NCI-H446 treated with DMSO at 0.1 percent for 48 hours (cell line): ENCODE measurements around the gene ZNF691.
"Not testable (repeated sequence)": the region's sequence is repeated elsewhere in the genome, so short reads cannot be mapped to it uniquely, and the experiment has no call there.

ENCODE experiments used
- DNase-seq: peaks from one replicate; lab custom pipeline; 2025; lab: John Stamatoyannopoulos, UW

Gene ZNF691

GRCh38 chr1:42859366-42859765, 13.0 kb downstream of the ZNF691 start:
- DNase-seq = not testable (repeated sequence)

GRCh38 chr1:42860339-42861013, 14.1 kb downstream of the ZNF691 start:
- no peak for DNase-seq

- no peak for DNase-seq
Measured at GRCh38 chr1:42861014-42861399, 14.6 kb downstream of the ZNF691 start.

DNA sequence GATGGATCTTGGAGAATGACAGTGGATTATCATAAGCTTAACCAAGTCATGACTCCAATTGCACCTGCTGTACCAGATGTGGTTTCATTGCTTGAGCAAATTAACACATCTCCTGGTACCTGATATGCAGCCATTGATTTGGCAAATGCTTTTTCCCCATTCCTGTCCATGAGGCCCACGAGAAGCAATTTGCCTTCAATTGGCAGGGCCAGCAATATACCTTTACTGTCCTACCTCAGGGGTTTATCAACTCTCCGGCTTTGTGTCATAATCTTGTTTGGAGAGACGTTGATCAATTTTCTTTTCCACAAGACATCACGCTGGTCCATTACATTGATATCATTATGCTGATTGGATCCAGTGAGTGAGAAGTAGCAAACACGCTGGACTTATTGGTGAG, 20.1 kb downstream of the ZNF691 start:
- no peak for DNase-seq

DNA sequence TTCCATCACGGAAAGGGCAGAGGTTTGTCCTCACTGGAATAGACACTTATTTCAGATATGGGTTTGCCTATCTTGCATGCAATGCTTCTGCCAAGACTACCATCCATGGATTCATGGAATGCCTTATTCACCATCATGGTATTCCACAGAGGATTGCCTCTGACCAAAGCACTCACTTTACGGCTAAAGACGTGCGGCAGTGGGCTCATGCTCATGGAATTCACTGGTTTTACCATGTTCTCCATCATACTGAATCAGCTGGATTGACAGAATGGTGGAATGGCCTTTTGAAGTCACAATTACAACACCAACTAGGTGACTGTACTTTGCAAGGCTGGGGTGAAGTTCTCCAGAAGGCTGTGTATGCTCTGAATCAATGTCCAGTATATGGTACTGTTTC, 22.1 kb downstream of the ZNF691 start:
- DNase-seq = not testable (repeated sequence)

GRCh38 chr1:42869254-42869653, 22.8 kb downstream of the ZNF691 start:
- DNase-seq = not testable (repeated sequence)

DNA sequence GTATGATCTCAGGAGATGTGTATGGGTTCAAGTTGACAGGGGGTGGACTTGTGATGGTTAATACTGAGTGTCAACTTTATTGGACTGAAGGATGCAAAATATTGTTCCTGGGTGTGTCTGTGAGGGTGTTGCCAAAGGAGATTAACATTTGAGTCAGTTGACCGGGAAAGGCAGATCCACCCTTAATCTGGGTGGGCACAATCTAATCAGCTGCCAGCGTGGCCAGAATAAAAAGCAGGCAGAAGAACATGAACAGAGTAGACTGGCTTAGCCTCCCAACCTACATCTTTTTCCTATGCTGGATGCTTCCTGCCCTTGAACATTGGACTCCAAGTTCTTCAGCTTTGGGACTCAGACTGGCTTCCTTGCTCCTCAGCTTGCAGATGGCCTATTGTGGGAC, 23.3 kb downstream of the ZNF691 start:
- not testable (repeated sequence) for DNase-seq

DNA sequence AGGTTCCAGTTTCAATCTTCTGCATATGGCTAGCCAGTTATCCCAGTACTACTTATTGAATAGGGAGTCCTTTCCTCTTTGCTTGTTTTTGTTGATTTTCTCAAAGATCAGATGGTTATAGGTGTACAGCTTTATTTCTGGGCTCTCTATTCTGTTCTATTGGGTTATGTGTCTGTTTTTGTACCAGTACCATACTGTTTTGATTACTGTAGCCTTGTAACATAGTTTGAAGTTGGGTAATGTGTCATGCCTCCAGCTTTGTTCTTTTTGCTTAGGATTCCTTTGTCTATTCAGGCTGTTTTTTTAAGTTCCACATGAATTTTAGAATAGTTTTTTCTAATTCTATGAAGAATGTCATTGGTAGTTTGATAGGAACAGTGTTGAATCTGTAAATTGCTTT, 26.7 kb downstream of the ZNF691 start:
- DNase-seq = not testable (repeated sequence)

- DNase-seq = no peak
Measured at GRCh38 chr1:42873670-42874069, 27.3 kb downstream of the ZNF691 start.

DNA sequence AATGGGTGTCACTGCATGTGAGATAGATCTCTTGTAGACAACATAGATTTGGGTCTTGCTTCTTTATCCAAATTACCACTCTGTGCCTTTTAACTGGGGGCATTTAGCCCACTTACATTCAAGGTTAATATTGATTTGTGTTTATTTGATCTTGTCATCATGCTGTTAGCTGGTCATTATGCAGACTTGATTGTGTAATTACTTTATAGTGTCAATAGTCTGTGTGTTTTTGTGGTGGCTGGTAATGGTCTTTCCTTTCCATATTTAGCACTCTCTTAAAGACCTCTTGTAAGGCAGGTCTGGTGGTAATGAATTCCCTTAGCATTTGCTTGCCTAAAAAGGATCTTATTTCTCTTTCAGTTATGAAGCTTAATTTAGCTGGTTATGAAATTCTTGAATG, 29.6 kb downstream of the ZNF691 start:
- no peak for DNase-seq

DNA sequence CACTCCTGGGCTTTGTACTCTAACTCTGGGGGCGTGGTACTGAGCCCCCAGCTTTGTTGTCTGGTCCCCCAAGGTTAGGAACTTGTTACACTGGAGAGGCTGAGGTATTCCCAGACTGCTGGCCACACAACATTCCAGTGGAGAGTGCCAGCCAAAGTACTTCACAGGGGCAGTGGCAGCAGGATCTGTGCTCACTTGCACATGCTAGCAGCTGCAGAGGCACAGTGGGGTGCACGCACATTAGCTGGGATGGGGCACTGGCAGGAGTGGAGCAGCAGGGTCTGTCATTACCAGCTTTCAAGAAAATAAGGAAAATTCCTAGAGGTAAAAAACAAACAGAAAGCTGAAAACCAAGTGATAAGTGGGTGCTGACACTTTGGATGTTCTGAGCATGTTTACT, 31.0 kb downstream of the ZNF691 start:
- no peak for DNase-seq

- no peak for DNase-seq
Measured at GRCh38 chr1:42880384-42880783, 34.0 kb downstream of the ZNF691 start.

GRCh38 chr1:42886046-42886739, 39.8 kb downstream of the ZNF691 start:
- DNase-seq = no peak

DNA sequence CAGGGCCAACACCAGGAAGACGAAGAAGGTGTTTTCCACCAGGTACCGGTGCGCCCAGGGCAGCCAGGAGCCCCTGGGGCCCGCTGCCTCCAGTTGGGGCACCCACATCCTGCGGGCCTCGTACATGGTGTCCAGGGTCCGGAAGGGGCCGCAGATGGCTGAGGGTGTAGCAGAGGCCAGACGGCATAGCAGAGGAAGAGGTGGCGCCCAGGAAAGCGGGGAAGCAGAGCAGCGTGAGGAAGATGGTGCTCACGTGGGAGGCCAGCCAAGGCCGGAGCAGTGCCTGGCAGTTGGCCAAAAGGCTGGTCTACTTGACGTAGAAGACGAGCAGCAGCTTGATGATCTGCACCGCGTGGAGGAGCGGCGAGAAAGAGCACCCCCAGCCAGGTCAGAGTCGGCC, 40.4 kb downstream of the ZNF691 start:
- no peak for DNase-seq

- DNase-seq = no peak
Measured at GRCh38 chr1:42887366-42887765, 41.0 kb downstream of the ZNF691 start.

DNA sequence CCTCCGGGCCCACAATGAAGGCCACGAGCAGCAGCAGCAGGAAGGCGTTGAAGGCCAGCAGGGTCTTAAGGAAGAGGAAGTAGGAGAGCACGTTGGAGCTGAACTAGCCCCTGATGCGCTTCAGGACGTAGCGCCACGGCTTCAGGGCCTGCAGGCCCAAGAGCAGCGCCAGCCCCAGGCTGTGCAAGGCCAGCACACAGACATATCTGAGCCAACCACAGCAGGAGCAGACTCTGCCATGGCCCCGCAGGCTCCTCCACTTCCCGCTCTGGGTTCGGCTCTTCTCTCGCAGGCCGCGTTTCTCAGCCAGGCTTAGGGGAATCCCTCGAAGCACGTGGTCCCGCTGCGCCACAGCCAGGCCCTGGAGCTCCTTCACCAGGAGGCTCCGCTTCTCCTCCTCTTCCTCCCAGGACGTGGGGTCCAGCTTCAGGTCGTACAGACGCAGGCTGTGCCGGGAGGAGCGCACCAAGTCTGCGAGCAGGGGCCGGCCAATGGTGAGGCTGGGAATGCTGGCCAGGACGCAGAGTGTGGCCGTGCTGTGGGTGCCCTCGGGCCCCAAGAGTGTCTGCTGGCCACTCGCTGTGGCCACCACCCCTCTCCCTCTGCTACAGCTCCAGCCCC, 41.7 kb downstream of the ZNF691 start:
- no peak for DNase-seq

DNA sequence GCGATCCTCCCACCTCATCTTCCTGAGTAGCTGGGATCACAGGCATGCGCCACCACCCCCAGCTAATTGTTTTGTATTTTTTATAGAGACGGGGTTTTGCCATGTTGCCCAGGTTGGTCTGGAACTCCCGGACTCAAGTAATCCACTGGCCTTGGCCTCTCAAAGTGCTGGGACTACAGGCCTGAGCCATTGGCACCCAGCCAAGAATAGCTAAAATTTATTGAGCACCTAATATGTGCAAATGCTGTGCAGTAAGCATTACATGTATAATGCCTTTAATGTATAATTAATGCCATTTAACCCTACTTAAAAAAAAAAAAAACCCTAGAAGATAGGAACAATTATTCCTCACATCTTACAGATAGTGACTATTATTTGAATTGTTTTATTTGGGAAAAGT, 42.9 kb downstream of the ZNF691 start:
- no peak for DNase-seq

DNA sequence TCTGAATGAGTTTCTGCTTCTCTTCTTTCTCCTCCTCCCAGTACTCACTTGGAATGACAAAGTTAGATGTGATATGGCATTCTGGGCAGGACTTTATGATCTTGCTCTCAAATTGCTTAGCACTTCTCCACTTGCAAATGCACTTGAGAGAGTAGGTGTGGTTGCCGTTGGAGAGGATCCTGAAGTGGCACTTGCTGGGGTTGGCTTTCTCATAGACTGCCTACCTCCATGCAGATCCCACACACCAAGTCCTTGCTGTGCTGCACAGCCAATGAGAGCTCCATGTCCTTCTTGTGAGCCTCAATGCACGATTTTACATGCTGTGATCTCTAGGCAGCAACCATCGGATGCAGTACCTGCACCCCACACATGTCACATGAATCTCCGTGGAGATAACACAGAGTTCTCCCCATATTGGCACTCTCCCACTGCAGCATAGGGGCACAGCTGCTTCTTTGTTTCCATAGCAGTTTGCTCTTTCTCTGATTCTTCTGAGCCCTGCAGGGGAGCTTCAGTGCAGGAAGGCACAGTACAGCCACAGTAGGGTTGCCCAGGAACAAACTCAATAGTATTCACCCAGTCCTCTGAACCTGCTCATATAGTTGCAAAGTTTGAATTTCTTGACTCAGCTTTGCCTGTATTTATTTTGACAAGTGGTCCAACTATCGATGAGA, 45.2 kb downstream of the ZNF691 start:
- DNase-seq = no peak

DNA sequence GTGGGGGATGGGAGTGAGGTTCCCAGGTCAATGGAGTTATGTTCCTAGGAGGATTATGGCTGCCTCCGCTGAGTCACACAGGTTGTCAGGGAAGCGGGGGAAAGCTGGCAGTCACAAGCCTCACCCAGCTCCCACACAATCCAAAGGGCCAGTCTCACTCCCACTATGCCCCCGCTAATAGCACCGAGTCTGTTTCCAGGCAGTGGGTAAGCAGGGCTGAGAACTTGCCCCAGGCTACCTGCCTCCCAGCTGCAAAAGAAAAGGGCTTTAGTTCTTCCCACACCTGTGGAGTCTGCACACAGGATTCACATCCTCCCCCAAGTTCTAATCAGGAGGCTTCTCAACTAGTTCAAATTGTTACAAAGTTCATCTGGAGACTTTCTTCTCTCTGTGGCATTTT, 53.5 kb downstream of the ZNF691 start:
- not testable (repeated sequence) for DNase-seq
